ENCODE measurements around the gene PEPD. TPM values are rescaled to one million over a fixed set of nuclear protein-coding genes. Genes with fewer than 3 reads are reported as not detected.

Gene PEPD
- total and polyA plus RNA-seq, 7 experiments from 2014 or later, result 21.9 to 126 (median 24.6) TPM

- H3K9me3 Mint-ChIP-seq, result no peaks in the 10 kb centered on the region
- Histone ChIP-seq H3K4me3 (ENCODE audit: low read length) (no peak overlapping the region), H3K27ac (ENCODE audit: low read depth, low read length) (no peak overlapping the region), H3K9me3 (ENCODE audit: control insufficient read depth in 2 of 3, low read length in 3 of 3) (no peaks in the 10 kb centered on the region), H3K36me3 (ENCODE audit: control insufficient read depth in 2 of 3, insufficient read depth in 3 of 3, low read length in 3 of 3) (no peaks in the 10 kb centered on the region), H3K4me1 (ENCODE audit: control insufficient read depth in 2 of 2, insufficient read depth in 2 of 2, low read length in 2 of 2) (no peaks in the 10 kb centered on the region), H3K27me3 (ENCODE audit: control insufficient read depth in 2 of 2, insufficient read depth in 2 of 2, low read length in 2 of 2) (no peaks in the 10 kb centered on the region)
- DNase-seq (no peak), ATAC-seq (no peak)
- H3K27me3 Mint-ChIP-seq, result no peaks in the 10 kb centered on the region
- peaks cover 0 to 3% (median 0%) of the 10 kb centered on the region in 7 donors for H3K4me1 Mint-ChIP-seq
- peaks cover 0 to 4% (median 0%) of the 10 kb centered on the region in 5 donors for H3K36me3 Mint-ChIP-seq
- intact Hi-C loops (cut with micrococcal nuclease), result loop anchor here in 1 of 2 donors (5.0 kb wide), 2 partner anchors 262 to 277 kb away; no protein-coding TSS in a partner anchor
- no peak overlapping the region for H3K4me3 Mint-ChIP-seq
- CTCF ChIA-PET, result interaction anchor here (0.5 to 1.2 kb wide), 4 partner anchors 14 to 270 kb away, joined by 3 read pairs; no protein-coding TSS in a partner anchor
- POLR2A ChIA-PET, result no interaction called here
- H3K27ac Mint-ChIP-seq, result peak overlapping the region in 1 of 9 donors; percentile 72
Observed at GRCh38 chr19:33404506-33405253, 116.9 kb downstream of the PEPD start.

- ATAC-seq (no peak), DNase-seq (no peak)
- Histone ChIP-seq H3K36me3 (ENCODE audit: control insufficient read depth in 2 of 3, insufficient read depth in 3 of 3, low read length in 3 of 3) (no peaks in the 10 kb centered on the region), H3K9me3 (ENCODE audit: control insufficient read depth in 2 of 3, low read length in 3 of 3) (no peaks in the 10 kb centered on the region), H3K27me3 (ENCODE audit: control insufficient read depth in 2 of 2, insufficient read depth in 2 of 2, low read length in 2 of 2) (no peaks in the 10 kb centered on the region), H3K4me3 (ENCODE audit: low read length) (no peak overlapping the region), H3K4me1 (ENCODE audit: control insufficient read depth in 2 of 2, insufficient read depth in 2 of 2, low read length in 2 of 2) (no peaks in the 10 kb centered on the region), H3K27ac (ENCODE audit: low read depth, low read length) (no peak overlapping the region)
- Mint-ChIP-seq H3K27me3 (no peaks in the 10 kb centered on the region), H3K9me3 (no peaks in the 10 kb centered on the region), H3K27ac (no peak overlapping the region), H3K4me1 (peaks cover 0 to 3% (median 0%) of the 10 kb centered on the region in 7 donors), H3K36me3 (peaks cover 0 to 6% (median 0%) of the 10 kb centered on the region in 5 donors), H3K4me3 (no peak overlapping the region)
- POLR2A ChIA-PET, result no interaction called here
- intact Hi-C loops (cut with micrococcal nuclease), result no loop called here
- CTCF ChIA-PET, result interaction anchor here (1.0 to 1.2 kb wide), 2 partner anchors 26 to 35 kb away, joined by 3 read pairs; no protein-coding TSS in a partner anchor
Observed at GRCh38 chr19:33403973-33404304, 117.7 kb downstream of the PEPD start.

- Histone ChIP-seq H3K27ac (ENCODE audit: low read depth, low read length) (no peak overlapping the region), H3K36me3 (ENCODE audit: control insufficient read depth in 2 of 3, insufficient read depth in 3 of 3, low read length in 3 of 3) (no peaks in the 10 kb centered on the region), H3K27me3 (ENCODE audit: control insufficient read depth in 2 of 2, insufficient read depth in 2 of 2, low read length in 2 of 2) (no peaks in the 10 kb centered on the region), H3K4me1 (ENCODE audit: control insufficient read depth in 2 of 2, insufficient read depth in 2 of 2, low read length in 2 of 2) (no peaks in the 10 kb centered on the region), H3K4me3 (ENCODE audit: low read length) (no peak overlapping the region), H3K9me3 (ENCODE audit: control insufficient read depth in 2 of 3, low read length in 3 of 3) (no peaks in the 10 kb centered on the region)
- CTCF ChIA-PET, result no interaction called here
- Mint-ChIP-seq H3K36me3 (peaks cover 0 to 9% (median 0%) of the 10 kb centered on the region in 5 donors), H3K27ac (no peak overlapping the region), H3K27me3 (no peaks in the 10 kb centered on the region), H3K4me1 (peaks cover 0 to 3% (median 0%) of the 10 kb centered on the region in 7 donors), H3K9me3 (peaks cover 0 to 2% (median 0%) of the 10 kb centered on the region in 11 donors), H3K4me3 (no peak overlapping the region)
- no peak for ATAC-seq
- no peak for DNase-seq
- POLR2A ChIA-PET, result no interaction called here
- intact Hi-C loops (cut with micrococcal nuclease), result no loop called here
Observed at GRCh38 chr19:33403221-33403972, 118.2 kb downstream of the PEPD start.

- H3K27me3 Mint-ChIP-seq, result no peaks in the 10 kb centered on the region
- no peaks in the 10 kb centered on the region for H3K27me3 ChIP-seq (ENCODE audit: control insufficient read depth in 2 of 2, insufficient read depth in 2 of 2, low read length in 2 of 2)
- H3K36me3 ChIP-seq (ENCODE audit: control insufficient read depth in 2 of 3, insufficient read depth in 3 of 3, low read length in 3 of 3), result no peaks in the 10 kb centered on the region
- DNase-seq (no peak), ATAC-seq (no peak)
- no peaks in the 10 kb centered on the region for H3K9me3 ChIP-seq (ENCODE audit: control insufficient read depth in 2 of 3, low read length in 3 of 3)
- H3K36me3 Mint-ChIP-seq, result peaks cover 0 to 9% (median 0%) of the 10 kb centered on the region in 5 donors
- no peak overlapping the region for H3K27ac Mint-ChIP-seq
- CTCF ChIA-PET, result interaction anchor here (0.6 kb wide), 1 partner anchor 669 kb away, joined by 4 read pairs; no protein-coding TSS in a partner anchor
- POLR2A ChIA-PET, result no interaction called here
- peaks cover 0 to 2% (median 0%) of the 10 kb centered on the region in 11 donors for H3K9me3 Mint-ChIP-seq
- no peak overlapping the region for H3K27ac ChIP-seq (ENCODE audit: low read depth, low read length)
- H3K4me3 Mint-ChIP-seq, result no peak overlapping the region
- no peaks in the 10 kb centered on the region for H3K4me1 ChIP-seq (ENCODE audit: control insufficient read depth in 2 of 2, insufficient read depth in 2 of 2, low read length in 2 of 2)
- H3K4me1 Mint-ChIP-seq, result peaks cover 0 to 3% (median 0%) of the 10 kb centered on the region in 7 donors
- H3K4me3 ChIP-seq (ENCODE audit: low read length), result no peak overlapping the region
- intact Hi-C loops (cut with micrococcal nuclease), result no loop called here
Observed at GRCh38 chr19:33402421-33403220, 119.0 kb downstream of the PEPD start.

- Mint-ChIP-seq H3K4me1 (peaks cover 0 to 3% (median 0%) of the 10 kb centered on the region in 7 donors), H3K27ac (no peak overlapping the region), H3K4me3 (no peak overlapping the region), H3K36me3 (peaks cover 0 to 9% (median 0%) of the 10 kb centered on the region in 5 donors), H3K27me3 (no peaks in the 10 kb centered on the region), H3K9me3 (peaks cover 0 to 2% (median 0%) of the 10 kb centered on the region in 11 donors)
- ChIA-PET CTCF (interaction anchor here (0.6 kb wide), 1 partner anchor 670 kb away, joined by 4 read pairs; no protein-coding TSS in a partner anchor), POLR2A (no interaction called here)
- intact Hi-C loops (cut with micrococcal nuclease), result no loop called here
- Histone ChIP-seq H3K27ac (ENCODE audit: low read depth, low read length) (no peak overlapping the region), H3K27me3 (ENCODE audit: control insufficient read depth in 2 of 2, insufficient read depth in 2 of 2, low read length in 2 of 2) (no peaks in the 10 kb centered on the region), H3K36me3 (ENCODE audit: control insufficient read depth in 2 of 3, insufficient read depth in 3 of 3, low read length in 3 of 3) (peaks cover 0 to 4% (median 0%) of the 10 kb centered on the region in 3 experiments), H3K9me3 (ENCODE audit: control insufficient read depth in 2 of 3, low read length in 3 of 3) (no peaks in the 10 kb centered on the region), H3K4me1 (ENCODE audit: control insufficient read depth in 2 of 2, insufficient read depth in 2 of 2, low read length in 2 of 2) (no peaks in the 10 kb centered on the region), H3K4me3 (ENCODE audit: low read length) (no peak overlapping the region)
- DNase-seq (no peak), ATAC-seq (no peak)
Observed at GRCh38 chr19:33401683-33402420, 119.7 kb downstream of the PEPD start.

All from naive thymus-derived CD4-positive, alpha-beta T cell (primary cell).